Ishikawa (cell line): ENCODE results near the gene KCNK17.

ENCODE experiments used
- CEBPB ChIP-seq: IDR thresholded peaks from 2 replicates; pipeline ENCODE4 v1.6.1; 2012
- CREB1 ChIP-seq: IDR thresholded peaks from 2 replicates; pipeline ENCODE4 v1.6.1; 2012; ENCODE audit warnings: low read depth
- EGR1 ChIP-seq: IDR thresholded peaks from 2 replicates; pipeline ENCODE4 v1.6.1; 2012
- EP300 ChIP-seq: IDR thresholded peaks from 2 replicates; pipeline ENCODE4 v1.6.1; 2012; ENCODE audit warnings: borderline replicate concordance
- FOXM1 ChIP-seq: IDR thresholded peaks from 2 replicates; pipeline ENCODE4 v1.6.1; 2012; ENCODE audit warnings: low read depth, borderline replicate concordance
- NFIC ChIP-seq: IDR thresholded peaks from 2 replicates; pipeline ENCODE4 v1.6.1; 2012
- RAD21 ChIP-seq: IDR thresholded peaks from 2 replicates; pipeline ENCODE4 v1.6.1; 2012; ENCODE audit warnings: low read depth
- TAF1 ChIP-seq: IDR thresholded peaks from 2 replicates; pipeline ENCODE4 v1.6.1; 2012; ENCODE audit warnings: low read depth, mild to moderate bottlenecking
- TCF12 ChIP-seq: IDR thresholded peaks from 2 replicates; pipeline ENCODE4 v1.6.1; 2012; ENCODE audit warnings: low read depth
- TEAD4 ChIP-seq: IDR thresholded peaks from 2 replicates; pipeline ENCODE4 v1.6.1; 2012
- YY1 ChIP-seq: IDR thresholded peaks from 2 replicates; pipeline ENCODE4 v1.6.1; 2012; ENCODE audit warnings: low read depth
- ZBTB7A ChIP-seq: IDR thresholded peaks from 2 replicates; pipeline ENCODE4 v1.6.1; 2012; ENCODE audit warnings: low read depth
- TF ChIP-seq, protein P1 (sequence below): IDR thresholded peaks from 2 replicates; pipeline ENCODE4 v1.6.1; 2012
- TF ChIP-seq, protein P2 (sequence below): IDR thresholded peaks from 2 replicates; pipeline ENCODE4 v1.6.1; 2012
- TF ChIP-seq, protein P3 (sequence below): IDR thresholded peaks from 2 replicates; pipeline ENCODE4 v1.6.1; 2012; ENCODE audit warnings: low read depth, mild to moderate bottlenecking

The KCNK17 gene

DNA sequence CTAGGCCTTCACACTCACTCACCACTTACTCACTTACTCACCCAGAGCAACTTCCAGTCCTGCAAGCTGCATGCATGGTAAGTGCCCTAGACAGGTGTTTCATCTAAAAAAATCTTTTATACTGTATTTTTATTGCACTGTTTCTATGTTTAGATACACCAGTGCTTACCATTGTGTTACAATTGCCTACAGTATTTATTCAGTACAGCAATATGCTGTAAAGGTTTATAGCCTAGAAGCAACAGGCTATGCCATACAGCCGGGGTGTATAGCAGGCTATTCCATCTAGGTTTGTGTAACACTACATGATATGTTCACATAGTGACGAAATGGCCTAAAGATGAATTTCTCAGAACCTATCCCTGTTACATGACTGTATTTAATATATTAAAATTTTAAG lies 47.8 kb downstream of the KCNK17 start:
- no peak for TF ChIP-seq TCF12
- TF ChIP-seq TEAD4, result no peak
- TF ChIP-seq EP300, result no peak
- TF ChIP-seq EGR1, result no peak
- TF ChIP-seq RAD21, result no peak

DNA sequence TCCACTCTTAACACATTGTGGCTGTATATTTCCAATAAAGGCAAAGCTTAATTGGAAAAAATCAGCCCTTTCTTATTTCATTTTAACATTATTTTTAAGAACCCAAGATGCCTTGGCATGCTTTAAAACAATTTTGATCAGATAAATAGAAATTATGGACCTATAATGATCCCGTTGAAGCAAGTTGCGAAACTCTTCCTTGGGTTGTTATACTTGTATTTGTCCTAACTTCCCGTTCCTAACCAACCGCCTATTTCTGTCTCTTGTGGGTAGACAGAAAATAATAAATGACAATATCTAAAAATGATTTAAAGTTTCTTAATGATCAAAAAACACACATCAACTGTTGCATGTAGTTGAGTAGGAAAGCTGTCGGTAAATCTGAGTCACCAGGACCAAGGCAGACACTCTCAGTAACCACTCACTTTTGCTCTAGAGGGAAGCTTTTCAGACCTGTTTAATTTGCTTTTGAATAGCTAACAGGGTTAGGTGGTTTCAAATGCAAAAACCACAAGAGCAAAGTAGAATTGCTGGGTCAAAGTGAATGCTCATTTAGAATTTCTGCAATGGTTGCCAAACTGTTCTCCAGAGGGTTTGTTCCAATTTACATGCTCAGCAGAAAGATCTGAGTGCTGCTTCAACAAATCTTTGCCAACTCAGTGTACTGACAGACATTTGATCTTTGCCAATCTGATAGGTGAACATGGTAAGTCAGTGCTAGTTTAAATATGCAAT lies 50.7 kb downstream of the KCNK17 start:
- no peak for TF ChIP-seq EGR1
- TF ChIP-seq RAD21, result no peak
- no peak for TF ChIP-seq CEBPB
- no peak for TF ChIP-seq YY1
- no peak for TF ChIP-seq FOXM1
- no peak for TF ChIP-seq TEAD4
- TF ChIP-seq, protein P1, sequence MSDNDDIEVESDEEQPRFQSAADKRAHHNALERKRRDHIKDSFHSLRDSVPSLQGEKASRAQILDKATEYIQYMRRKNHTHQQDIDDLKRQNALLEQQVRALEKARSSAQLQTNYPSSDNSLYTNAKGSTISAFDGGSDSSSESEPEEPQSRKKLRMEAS, result no peak
- no peak for TF ChIP-seq TAF1
- no peak for TF ChIP-seq TCF12
- TF ChIP-seq EP300, result no peak
- TF ChIP-seq CREB1, result no peak
- TF ChIP-seq, protein P2, sequence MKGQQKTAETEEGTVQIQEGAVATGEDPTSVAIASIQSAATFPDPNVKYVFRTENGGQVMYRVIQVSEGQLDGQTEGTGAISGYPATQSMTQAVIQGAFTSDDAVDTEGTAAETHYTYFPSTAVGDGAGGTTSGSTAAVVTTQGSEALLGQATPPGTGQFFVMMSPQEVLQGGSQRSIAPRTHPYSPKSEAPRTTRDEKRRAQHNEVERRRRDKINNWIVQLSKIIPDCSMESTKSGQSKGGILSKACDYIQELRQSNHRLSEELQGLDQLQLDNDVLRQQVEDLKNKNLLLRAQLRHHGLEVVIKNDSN, result no peak
- no peak for TF ChIP-seq NFIC
- TF ChIP-seq, protein P3, sequence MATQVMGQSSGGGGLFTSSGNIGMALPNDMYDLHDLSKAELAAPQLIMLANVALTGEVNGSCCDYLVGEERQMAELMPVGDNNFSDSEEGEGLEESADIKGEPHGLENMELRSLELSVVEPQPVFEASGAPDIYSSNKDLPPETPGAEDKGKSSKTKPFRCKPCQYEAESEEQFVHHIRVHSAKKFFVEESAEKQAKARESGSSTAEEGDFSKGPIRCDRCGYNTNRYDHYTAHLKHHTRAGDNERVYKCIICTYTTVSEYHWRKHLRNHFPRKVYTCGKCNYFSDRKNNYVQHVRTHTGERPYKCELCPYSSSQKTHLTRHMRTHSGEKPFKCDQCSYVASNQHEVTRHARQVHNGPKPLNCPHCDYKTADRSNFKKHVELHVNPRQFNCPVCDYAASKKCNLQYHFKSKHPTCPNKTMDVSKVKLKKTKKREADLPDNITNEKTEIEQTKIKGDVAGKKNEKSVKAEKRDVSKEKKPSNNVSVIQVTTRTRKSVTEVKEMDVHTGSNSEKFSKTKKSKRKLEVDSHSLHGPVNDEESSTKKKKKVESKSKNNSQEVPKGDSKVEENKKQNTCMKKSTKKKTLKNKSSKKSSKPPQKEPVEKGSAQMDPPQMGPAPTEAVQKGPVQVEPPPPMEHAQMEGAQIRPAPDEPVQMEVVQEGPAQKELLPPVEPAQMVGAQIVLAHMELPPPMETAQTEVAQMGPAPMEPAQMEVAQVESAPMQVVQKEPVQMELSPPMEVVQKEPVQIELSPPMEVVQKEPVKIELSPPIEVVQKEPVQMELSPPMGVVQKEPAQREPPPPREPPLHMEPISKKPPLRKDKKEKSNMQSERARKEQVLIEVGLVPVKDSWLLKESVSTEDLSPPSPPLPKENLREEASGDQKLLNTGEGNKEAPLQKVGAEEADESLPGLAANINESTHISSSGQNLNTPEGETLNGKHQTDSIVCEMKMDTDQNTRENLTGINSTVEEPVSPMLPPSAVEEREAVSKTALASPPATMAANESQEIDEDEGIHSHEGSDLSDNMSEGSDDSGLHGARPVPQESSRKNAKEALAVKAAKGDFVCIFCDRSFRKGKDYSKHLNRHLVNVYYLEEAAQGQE, result no peak
- TF ChIP-seq ZBTB7A, result no peak

DNA sequence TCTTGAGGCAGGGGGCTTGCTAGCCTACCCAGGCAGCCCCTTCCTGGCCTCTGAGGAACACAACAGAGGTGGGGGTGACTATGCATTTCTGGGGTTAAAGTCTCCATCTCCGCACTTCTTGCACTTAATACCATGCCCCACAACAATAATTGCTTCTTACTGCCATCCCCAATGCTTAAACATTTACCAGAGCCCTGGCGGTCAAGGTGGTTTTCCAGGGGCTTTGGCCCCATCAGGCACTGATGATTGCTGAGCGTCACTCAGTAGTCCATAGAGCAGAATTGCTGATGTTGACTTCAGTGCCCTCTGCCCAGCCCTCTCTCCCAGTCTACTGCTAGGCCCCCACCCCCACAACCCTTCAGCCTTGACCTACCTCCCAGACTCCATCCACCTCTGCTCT lies 52.5 kb downstream of the KCNK17 start:
- no peak for TF ChIP-seq TCF12
- no peak for TF ChIP-seq TAF1
- TF ChIP-seq CREB1, result no peak
- TF ChIP-seq EGR1, result no peak
- TF ChIP-seq FOXM1, result no peak
- TF ChIP-seq EP300, result no peak
- no peak for TF ChIP-seq ZBTB7A
- TF ChIP-seq CEBPB, result no peak
- TF ChIP-seq RAD21, result no peak
- TF ChIP-seq, protein P2, result no peak
- TF ChIP-seq YY1, result no peak

DNA sequence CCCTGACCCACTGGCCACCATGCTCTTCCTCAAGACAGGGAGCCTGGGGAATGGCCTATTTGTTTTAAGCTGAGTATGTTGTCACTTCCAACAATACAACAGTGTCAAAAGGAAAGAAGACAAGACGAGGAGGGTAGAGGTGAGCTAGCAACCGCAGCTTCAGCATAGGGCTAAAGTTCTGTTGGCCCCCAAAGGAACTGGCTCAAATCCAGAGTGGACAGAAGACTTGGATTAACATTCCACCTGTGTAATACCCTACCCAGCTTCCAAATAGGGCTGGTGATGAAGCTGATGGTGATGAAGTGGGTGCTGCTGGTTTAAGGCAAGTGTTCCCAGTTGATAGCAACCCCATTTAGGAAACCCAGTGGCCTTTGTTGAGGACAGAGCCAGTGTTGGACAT lies 53.3 kb downstream of the KCNK17 start:
- TF ChIP-seq RAD21, result no peak
- TF ChIP-seq CEBPB, result no peak
- TF ChIP-seq, protein P2, result no peak
- no peak for TF ChIP-seq TEAD4
- no peak for TF ChIP-seq YY1
- no peak for TF ChIP-seq CREB1
- TF ChIP-seq, protein P1, result no peak
- TF ChIP-seq EP300, result no peak
- no peak for TF ChIP-seq ZBTB7A

DNA sequence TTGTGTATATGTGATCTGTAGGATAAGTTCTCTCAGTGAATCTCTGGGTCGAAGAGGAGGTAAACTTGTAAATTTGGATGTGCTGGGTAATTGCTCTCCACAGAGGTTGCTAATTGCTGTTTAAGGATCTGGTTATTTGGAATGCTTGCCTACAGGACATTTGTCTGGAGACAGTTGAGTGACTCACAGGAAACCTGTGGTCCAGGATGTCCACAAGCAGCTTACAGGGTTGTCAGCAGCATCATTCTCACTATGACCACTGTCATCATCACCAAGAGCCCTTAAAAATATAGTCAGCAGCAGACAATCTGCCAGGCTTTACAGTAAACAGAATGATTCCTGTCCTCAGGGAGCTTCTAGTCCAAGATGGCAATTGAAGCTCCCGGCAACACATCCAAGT lies 53.8 kb downstream of the KCNK17 start:
- TF ChIP-seq YY1, result no peak
- TF ChIP-seq, protein P1, result no peak
- no peak for TF ChIP-seq EP300
- TF ChIP-seq, protein P2, result no peak

DNA sequence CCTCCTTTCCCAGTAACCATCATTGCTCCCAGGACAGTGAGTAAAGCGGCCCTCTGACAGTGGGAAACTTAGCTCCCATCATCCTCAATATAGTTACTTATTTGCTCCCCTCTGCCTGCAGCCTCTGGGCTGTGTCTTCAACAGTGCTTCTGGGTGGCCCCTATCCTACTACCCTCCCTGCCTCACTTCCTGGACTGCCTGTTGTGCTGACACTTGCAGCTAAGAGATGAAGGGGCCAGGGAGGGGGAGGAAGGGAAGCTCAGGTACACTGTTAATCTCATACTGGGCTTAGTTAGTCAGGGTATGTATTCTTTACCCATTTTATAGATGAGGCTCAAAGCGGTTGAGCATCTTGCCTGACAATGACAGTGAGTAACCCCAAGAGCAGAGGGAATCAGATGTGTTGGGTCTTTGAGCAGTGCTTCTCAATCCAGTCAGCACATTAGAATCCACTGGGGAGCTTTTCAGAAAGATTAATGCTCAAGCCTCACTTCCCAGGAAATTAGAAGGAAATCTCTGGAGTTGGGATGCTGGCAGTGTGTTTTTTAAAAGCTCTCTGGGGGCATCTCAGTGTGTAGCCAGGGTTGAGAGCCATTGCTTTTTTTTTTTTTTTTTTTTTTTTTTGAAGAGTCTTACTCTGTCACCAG lies 57.8 kb downstream of the KCNK17 start:
- no peak for TF ChIP-seq EGR1
- TF ChIP-seq RAD21, result no peak
- no peak for TF ChIP-seq EP300
- no peak for TF ChIP-seq CEBPB
- TF ChIP-seq, protein P1, result no peak
- TF ChIP-seq YY1, result no peak
- TF ChIP-seq, protein P3, result no peak
- TF ChIP-seq FOXM1, result no peak
- TF ChIP-seq NFIC, result no peak
- no peak for TF ChIP-seq TCF12
- no peak for TF ChIP-seq TEAD4
- no peak for TF ChIP-seq ZBTB7A
- no peak for TF ChIP-seq TAF1
- no peak for TF ChIP-seq CREB1
- TF ChIP-seq, protein P2, result no peak
